ENCODE data around the gene ADARB2. TPM values are rescaled to one million over a fixed set of nuclear protein-coding genes. Genes with fewer than 3 reads are reported as not detected.

ADARB2 gene
- polyA plus RNA-seq, 6 donors from 2014 or later, result 0.10 to 0.12 TPM; not detected in 4

DNA sequence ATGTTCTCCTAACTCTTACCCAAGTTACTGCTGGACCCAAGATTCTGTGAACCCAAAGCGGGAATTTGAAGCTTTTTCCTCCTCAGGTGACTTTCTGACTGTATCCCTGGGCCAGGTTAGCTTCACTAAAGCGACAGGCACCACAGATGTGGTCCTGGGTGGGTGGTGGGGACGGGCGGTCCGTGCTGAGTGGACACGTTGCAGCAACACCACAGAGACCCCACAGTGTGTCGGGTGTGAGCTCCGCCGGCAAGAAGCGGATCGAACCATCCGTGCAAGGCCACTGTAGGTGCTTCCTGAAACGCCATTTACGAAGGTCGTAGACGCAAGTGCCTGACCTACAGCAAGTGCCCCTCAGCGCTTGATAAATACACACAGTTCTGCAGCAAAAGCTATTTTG, 325.9 kb downstream of the ADARB2 start:
- peaks cover 0 to 15% of the 10 kb centered on the region in 2 donors for H3K36me3 Mint-ChIP-seq
- peaks cover 8 to 15% (median 9%) of the 10 kb centered on the region in 3 donors for H3K4me1 Mint-ChIP-seq
- H3K27ac Mint-ChIP-seq, result peak overlapping the region in 1 of 6 donors; percentile 26
- peaks cover 41 to 48% (median 43%) of the 10 kb centered on the region in 3 donors for H3K27me3 Mint-ChIP-seq
- no peak overlapping the region for H3K4me3 Mint-ChIP-seq
- H3K9me3 Mint-ChIP-seq, result peaks cover 0 to 7% (median 0%) of the 10 kb centered on the region in 7 donors
- ATAC-seq (ENCODE audit: low read depth in 2 of 2) (no peak), DNase-seq (no peak)

DNA sequence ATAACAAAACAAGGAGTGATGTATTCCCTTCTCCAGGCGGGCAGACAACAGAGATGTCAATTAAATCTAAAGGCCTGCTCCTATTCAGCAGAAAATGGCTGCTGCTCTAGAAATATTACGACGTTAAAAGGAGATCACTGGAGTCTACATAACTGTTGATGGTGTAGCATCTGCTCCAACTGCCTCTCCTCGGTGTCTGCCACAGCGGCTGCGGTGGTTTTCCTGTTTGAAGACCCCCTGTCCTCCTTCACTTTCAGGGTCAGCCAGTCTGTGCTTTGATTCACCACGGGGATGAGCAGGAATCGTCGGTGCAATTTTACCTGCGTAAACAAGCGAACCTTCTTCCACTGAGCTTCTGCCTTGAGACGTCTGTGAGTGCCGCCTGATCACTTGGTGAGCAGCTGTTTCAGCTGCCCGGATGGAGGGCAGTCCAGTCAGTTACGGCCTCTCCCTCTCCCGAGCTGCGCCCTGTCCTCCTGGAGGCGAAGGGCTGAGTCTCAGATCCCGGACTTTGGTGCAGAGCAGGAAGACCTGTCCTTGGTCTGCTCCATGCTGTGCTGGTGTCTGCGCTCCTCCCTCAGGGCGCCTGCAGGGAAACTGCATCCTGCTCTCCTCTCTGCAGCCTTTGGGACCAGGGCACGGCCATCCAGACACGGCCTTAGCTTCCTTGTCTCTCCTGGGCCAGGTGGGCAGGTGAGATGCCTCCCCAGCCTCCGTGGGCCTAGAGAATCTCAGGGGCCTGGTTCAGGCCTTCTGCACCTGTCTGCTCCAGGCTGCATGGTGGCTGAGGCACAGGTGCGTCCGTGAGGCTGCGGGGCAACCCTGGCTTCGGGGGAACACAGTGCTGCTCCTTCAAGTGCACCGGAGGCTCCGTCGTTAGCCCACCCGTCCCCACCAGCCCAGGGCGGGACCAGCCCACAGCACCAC, 326.6 kb downstream of the ADARB2 start:
- Mint-ChIP-seq H3K4me1 (peaks cover 8 to 15% (median 9%) of the 10 kb centered on the region in 3 donors), H3K4me3 (peak overlapping the region in 1 of 8 donors; percentile 18), H3K9me3 (peaks cover 0 to 7% (median 1%) of the 10 kb centered on the region in 7 donors), H3K27ac (peak overlapping the region in 1 of 6 donors; percentile 30), H3K27me3 (peaks cover 46 to 55% (median 48%) of the 10 kb centered on the region in 3 donors), H3K36me3 (peaks cover 0 to 15% of the 10 kb centered on the region in 2 donors)
- DNase-seq (no peak), ATAC-seq (ENCODE audit: low read depth in 2 of 2) (no peak)

DNA sequence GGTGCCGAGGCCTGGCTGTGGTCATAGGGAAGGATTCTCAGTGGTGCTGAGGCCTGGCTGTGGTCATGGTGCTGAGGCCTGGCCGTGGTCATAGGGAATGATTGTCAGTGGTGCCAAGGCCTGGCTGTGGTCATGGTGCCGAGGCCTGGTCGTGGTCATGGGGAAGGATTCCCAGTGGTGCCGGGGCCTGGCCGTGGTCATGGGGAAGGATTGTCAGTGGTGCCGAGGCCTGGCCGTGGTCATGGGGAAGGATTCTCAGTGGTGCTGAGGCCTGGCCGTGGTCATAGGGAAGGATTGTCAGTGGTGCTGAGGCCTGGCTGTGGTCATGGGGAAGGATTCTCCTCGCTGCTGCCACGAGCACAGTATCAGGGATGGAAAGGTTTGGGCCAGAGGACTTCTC, 327.3 kb downstream of the ADARB2 start:
- H3K27me3 Mint-ChIP-seq, result peaks cover 45 to 60% (median 52%) of the 10 kb centered on the region in 3 donors
- H3K4me1 Mint-ChIP-seq, result peaks cover 8 to 15% (median 9%) of the 10 kb centered on the region in 3 donors
- H3K9me3 Mint-ChIP-seq, result peaks cover 0 to 6% (median 0%) of the 10 kb centered on the region in 7 donors
- ATAC-seq (ENCODE audit: low read depth in 2 of 2) (no peak), DNase-seq (no peak)
- peak overlapping the region in 1 of 8 donors; percentile 18 for H3K4me3 Mint-ChIP-seq
- H3K36me3 Mint-ChIP-seq, result peaks cover 0 to 14% of the 10 kb centered on the region in 2 donors
- peak overlapping the region in 1 of 6 donors; percentile 30 for H3K27ac Mint-ChIP-seq

DNA sequence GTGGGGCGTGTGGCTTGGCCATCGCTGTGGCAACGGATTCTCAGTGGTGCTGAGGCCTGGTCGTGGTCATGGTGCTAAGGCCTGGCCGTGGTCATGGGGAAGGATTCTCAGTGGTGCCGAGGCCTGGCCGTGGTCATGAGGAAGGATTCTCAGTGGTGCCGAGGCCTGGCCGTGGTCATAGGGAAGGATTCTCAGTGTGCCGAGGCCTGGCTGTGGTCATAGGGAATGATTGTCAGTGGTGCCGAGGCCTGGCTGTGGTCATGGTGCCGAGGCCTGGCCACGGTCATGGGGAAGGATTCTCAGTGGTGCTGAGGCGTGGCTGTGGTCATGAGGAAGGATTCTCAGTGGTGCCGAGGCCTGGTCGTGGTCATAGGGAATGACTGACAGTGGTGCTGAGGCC, 327.9 kb downstream of the ADARB2 start:
- H3K27ac Mint-ChIP-seq, result peak overlapping the region in 1 of 6 donors; percentile 7
- ATAC-seq (ENCODE audit: low read depth in 2 of 2) (no peak), DNase-seq (no peak)
- H3K36me3 Mint-ChIP-seq, result peaks cover 0 to 8% of the 10 kb centered on the region in 2 donors
- H3K4me1 Mint-ChIP-seq, result peaks cover 8 to 15% (median 9%) of the 10 kb centered on the region in 3 donors
- peaks cover 0 to 3% (median 0%) of the 10 kb centered on the region in 7 donors for H3K9me3 Mint-ChIP-seq
- H3K27me3 Mint-ChIP-seq, result peaks cover 41 to 58% (median 49%) of the 10 kb centered on the region in 3 donors
- H3K4me3 Mint-ChIP-seq, result no peak overlapping the region

DNA sequence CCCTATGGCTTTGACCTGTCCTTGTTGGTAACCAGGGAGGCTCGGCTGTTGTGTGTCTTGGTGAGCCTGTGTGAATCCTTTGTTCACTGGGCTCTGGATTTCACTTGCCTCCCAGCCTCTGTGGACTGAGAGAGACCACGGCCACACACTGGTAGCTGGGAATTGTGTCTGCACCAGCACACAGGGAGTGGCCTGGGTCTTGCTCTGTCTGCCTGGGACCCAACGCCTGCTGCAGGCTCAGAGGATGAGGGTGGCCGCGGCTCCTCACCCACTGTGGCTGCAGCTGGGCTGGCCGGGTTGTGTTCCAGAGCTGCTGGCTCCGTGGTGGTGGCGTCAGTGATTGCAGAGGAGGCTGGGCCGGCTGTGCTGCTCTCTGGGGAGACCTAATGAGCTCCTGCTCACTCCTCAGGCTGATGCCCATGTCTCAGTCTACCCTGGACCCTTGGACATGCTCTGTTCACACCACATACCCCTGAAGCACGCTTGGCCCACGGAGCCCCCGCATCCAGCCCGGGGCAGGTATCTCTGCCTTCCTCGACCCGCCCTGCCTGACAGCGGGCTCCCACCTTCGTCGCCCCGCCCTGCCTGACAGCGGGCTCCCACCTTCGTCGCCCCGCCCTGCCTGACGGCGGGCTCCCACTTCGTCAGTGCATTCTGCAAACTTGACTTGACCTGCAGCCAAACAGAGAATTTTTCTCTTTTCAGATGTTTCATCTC, 328.5 kb downstream of the ADARB2 start:
- peaks cover 0 to 8% of the 10 kb centered on the region in 2 donors for H3K36me3 Mint-ChIP-seq
- H3K9me3 Mint-ChIP-seq, result peaks cover 0 to 3% (median 0%) of the 10 kb centered on the region in 7 donors
- no peak for DNase-seq
- H3K4me1 Mint-ChIP-seq, result peaks cover 8 to 15% (median 9%) of the 10 kb centered on the region in 3 donors
- no peak overlapping the region for H3K4me3 Mint-ChIP-seq
- peaks cover 35 to 55% (median 55%) of the 10 kb centered on the region in 3 donors for H3K27me3 Mint-ChIP-seq
- no peak for ATAC-seq (ENCODE audit: low read depth in 2 of 2)
- peak overlapping the region in 1 of 6 donors; percentile 7 for H3K27ac Mint-ChIP-seq

DNA sequence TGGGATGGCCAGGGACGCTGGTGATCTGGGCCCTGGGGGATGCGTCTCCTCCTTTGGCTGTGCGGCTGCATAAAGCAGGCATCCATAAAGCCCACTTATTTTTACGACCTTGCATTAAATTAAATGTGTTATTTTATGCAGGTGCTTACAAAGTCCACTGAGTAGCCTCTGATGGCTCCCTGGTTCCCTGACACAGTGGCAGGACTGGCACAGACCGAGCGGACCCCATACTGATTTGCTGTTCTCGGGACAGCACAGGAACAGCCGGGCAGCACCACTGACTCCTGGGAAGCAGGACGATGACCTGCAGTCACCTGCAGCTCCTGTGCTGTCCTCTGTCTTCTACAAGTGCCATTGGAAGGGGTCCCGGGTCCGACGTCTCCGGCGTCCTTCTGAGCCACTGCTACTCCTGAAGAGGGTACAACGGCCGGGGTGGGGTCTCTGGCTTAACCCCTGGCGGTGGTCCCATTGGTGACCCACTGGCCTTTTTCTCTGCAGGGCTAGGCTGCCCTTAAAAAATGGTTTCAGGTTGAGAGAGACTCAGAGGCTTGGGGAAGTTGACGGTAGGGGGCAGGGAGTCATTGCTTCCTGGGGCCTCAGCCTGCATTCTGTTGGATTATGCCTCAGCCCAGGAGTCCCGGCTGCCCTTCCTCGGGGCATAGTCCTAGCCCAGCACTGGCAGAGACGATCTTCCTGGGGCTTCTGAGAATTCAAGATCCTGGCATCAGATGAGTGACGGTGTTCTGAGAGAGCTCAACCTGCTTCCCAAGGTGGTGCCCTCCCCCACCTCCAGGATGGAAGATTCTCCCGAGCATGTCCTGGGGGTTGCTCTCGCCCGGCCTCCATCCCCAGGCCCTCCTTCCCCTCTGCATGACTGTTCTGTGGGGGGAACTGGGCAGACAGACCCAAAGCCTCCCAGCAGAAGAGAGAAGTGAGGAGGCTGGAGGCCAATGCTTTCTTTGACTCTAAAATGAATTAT, 330.1 kb downstream of the ADARB2 start:
- Mint-ChIP-seq H3K9me3 (peaks cover 0 to 5% (median 0%) of the 10 kb centered on the region in 7 donors), H3K36me3 (no peaks in the 10 kb centered on the region), H3K4me1 (peaks cover 0 to 4% (median 0%) of the 10 kb centered on the region in 3 donors), H3K27me3 (peaks cover 34 to 58% (median 53%) of the 10 kb centered on the region in 3 donors), H3K4me3 (no peak overlapping the region), H3K27ac (no peak overlapping the region)
- no peak for DNase-seq
- ATAC-seq (ENCODE audit: low read depth in 2 of 2), result no peak

DNA sequence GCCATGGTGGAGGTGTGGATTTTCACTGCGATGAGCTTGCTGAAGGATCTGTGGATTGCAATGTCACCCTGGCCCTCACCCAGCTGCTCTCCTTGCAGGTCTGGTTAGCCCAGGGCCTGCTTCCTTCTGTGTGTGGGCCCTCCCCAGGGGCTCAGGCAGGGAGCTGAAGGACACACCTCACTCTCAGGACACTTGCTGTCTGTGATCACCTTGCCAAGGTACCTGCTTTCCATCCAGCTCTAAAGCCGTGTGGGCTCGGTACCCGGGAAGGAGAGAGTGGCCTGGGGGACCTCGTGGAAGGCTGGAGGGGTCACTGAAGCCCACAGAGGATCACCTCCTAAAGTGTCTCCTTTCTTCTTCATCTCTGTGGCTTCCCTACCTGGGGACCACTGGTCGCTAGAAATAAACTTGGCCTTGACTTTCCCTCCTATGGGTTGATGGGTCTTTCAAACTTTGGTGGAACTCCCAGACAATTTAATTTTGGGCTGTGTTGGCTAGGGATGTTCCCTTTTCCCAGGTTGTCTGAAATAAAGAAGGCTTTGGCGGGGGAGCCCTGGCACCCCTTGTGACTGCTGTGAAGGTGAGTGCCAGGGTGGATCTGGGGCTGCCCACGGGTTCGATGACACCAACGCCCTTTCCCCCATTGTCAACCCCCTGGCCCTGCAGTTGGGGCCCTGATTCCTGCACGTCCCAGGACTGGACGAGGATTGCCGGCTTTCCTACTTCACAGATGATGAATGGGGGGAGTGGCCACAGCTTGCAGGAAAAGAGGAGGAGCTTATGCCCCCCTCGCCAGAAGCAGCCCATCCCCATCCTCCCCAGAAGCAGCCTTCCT, 331.0 kb downstream of the ADARB2 start:
- DNase-seq (no peak), ATAC-seq (ENCODE audit: low read depth in 2 of 2) (no peak)
- Mint-ChIP-seq H3K27me3 (peaks cover 36 to 58% (median 53%) of the 10 kb centered on the region in 3 donors), H3K4me1 (no peaks in the 10 kb centered on the region), H3K4me3 (no peak overlapping the region), H3K36me3 (no peaks in the 10 kb centered on the region), H3K27ac (no peak overlapping the region), H3K9me3 (peaks cover 0 to 5% (median 0%) of the 10 kb centered on the region in 7 donors)

DNA sequence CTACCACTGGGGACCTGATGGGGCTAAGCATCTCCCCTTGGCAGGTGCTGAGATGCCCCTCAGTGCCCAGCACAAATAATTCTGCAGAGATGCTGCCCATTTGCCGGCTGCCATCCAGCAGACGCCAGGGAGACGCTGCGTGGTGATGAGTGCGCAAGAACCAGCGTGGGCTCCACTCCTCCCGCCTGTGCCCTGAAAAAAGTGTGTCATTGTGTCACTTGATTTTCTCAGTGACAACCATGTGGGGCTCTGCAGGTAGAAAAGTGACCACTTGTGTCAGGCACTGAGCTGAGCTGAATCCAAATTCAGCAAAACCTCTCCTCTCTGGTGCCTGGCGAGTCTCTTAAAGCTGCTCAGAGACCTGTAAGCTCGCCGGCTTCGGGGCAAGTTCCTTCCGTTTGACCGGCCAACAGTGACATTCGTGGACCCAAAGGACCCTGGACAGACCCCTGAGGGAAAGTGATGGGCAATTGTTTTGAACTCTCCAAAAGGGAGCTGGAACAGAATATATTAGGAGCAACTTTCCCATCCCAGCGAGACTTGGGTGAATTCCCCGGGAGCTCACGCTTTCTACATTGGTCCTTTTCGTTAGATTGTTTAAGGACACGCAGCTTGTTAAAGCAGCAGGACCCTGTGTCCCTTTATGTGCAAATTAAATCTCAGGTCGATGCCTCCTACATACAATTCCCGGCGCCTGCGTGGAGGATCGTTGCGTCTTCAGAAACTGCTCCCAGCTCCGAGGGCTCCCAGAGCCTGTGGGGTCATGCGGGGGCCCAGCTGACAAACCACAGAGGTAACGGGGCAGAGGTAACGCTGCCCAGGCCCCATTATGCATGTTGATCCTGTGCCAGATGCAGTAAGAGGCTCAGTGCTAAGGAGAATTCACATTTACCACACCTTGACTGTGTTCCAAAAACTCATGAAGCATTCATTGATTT, 332.7 kb downstream of the ADARB2 start:
- H3K4me1 Mint-ChIP-seq, result no peaks in the 10 kb centered on the region
- no peak overlapping the region for H3K27ac Mint-ChIP-seq
- DNase-seq (no peak), ATAC-seq (ENCODE audit: low read depth in 2 of 2) (no peak)
- H3K4me3 Mint-ChIP-seq, result peak overlapping the region in 1 of 8 donors; percentile 52
- H3K27me3 Mint-ChIP-seq, result peaks cover 29 to 57% (median 53%) of the 10 kb centered on the region in 3 donors
- H3K36me3 Mint-ChIP-seq, result no peaks in the 10 kb centered on the region
- peaks cover 0 to 5% (median 0%) of the 10 kb centered on the region in 7 donors for H3K9me3 Mint-ChIP-seq

DNA sequence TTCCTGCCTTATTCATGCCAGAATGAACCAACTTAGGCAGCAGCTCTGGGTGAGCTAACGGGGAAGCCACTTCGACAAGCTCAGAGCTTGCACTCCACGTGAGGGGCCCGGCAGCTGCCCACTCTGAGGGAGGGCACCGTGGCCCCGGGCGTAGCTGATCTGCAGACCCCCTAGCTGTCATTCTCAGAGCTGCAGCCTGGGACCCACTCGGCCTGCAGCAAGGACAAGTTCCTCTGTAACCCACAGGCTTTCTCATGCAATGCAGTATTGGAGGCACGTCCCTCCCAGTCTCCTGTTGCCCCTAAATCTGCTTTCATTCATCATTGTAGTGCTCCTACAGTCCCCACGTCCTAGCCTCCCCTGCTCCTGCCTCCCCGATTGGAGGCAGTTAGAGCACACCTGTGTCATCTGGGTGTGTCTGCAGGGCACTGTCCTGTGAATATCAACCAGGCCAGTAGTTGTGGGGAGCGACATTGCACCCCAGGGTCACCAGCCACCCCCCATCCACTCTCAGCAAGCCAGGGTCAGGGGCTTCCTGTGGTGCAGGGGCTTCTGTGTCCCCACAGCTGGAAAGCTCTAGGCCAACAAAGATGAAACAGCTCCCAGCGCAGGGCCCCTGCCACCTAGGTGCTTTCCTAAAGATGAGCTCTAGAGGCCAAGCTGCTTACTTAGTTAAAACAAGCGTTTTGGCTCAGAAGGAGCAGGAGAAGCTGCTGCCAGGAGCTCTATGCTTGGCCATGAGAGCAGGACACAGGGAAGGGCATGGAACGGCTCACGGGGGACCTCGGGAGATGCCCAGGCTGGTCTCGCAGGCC, 333.6 kb downstream of the ADARB2 start:
- no peak for DNase-seq
- H3K9me3 Mint-ChIP-seq, result peaks cover 0 to 5% (median 0%) of the 10 kb centered on the region in 7 donors
- no peaks in the 10 kb centered on the region for H3K4me1 Mint-ChIP-seq
- H3K27me3 Mint-ChIP-seq, result peaks cover 25 to 60% (median 51%) of the 10 kb centered on the region in 3 donors
- peak overlapping the region in 1 of 6 donors; percentile 39 for H3K27ac Mint-ChIP-seq
- no peaks in the 10 kb centered on the region for H3K36me3 Mint-ChIP-seq
- peak overlapping the region in 1 of 8 donors; percentile 52 for H3K4me3 Mint-ChIP-seq
- no peak for ATAC-seq (ENCODE audit: low read depth in 2 of 2)

DNA sequence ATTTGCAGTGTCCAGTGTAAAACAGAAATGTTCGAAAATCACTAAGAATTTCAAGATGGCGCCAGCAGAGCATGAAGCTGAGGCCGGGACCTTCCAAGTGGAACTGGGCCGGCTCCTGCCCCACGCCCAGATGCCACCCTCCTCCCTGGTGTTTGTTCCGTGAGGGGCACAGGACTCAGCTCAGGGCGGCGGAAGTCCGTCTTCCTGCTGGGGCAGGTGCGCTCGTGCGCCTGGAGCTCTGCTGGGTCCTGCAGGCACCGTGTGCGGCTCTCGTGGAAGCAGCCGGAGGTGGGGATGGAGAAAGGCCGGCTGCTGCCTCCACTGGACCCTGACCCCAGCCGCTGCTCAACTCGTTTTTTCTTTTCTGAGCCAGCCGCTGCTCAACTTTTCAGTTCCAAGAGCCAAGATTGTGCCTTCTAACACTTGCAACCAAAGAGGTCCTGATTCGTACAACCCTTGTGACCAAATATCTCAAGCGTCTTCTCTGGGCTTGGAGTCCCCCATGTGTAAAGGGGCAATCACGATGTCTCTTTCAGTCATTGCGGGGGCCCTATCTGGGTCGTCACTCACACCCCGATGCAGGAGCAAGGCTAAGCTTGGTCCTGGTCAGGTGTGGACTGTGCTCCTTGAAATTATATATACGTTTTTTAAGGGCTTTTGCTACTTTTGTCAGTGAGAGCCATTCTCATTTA, 334.4 kb downstream of the ADARB2 start:
- no peak overlapping the region for H3K4me3 Mint-ChIP-seq
- no peak for DNase-seq
- no peak overlapping the region for H3K27ac Mint-ChIP-seq
- H3K9me3 Mint-ChIP-seq, result peaks cover 0 to 5% (median 0%) of the 10 kb centered on the region in 7 donors
- no peak for ATAC-seq (ENCODE audit: low read depth in 2 of 2)
- peaks cover 25 to 67% (median 51%) of the 10 kb centered on the region in 3 donors for H3K27me3 Mint-ChIP-seq
- no peaks in the 10 kb centered on the region for H3K4me1 Mint-ChIP-seq
- H3K36me3 Mint-ChIP-seq, result no peaks in the 10 kb centered on the region
